Fibroblast of lung (primary cell): Measurements from ENCODE around the gene C12orf43. TPM values are rescaled to one million over a fixed set of nuclear protein-coding genes. Genes with fewer than 3 reads are reported as not detected.

Experiments
- DNase-seq, 2 donors: peaks; one replicate each; pipeline versions ENCODE4 v3.0.0 to v3.0.0-alpha.2; 2010; ENCODE audit warnings: low read depth in 2 of 2
- H2AFZ ChIP-seq: 2 replicates; pipeline ENCODE4 v1.5.1; 2012; ENCODE audit warnings: low read length, control low read depth, inconsistent platforms
- H3K27ac ChIP-seq: 2 replicates; pipeline ENCODE4 v1.5.1; 2011; ENCODE audit warnings: low read length, control low read depth; ENCODE audit not compliant: insufficient read depth
- H3K27me3 ChIP-seq: 2 replicates; pipeline ENCODE4 v1.5.1; 2011; ENCODE audit warnings: mild to moderate bottlenecking, low read length; ENCODE audit not compliant: control insufficient read depth, insufficient read depth
- H3K36me3 ChIP-seq: 2 replicates; pipeline ENCODE4 v1.5.1; 2011; ENCODE audit warnings: low read length; ENCODE audit not compliant: control insufficient read depth, insufficient read depth
- H3K4me1 ChIP-seq: 2 replicates; pipeline ENCODE4 v1.5.1; 2011; ENCODE audit warnings: low read length; ENCODE audit not compliant: control insufficient read depth, insufficient read depth; ENCODE audit errors: extremely low read depth
- H3K4me2 ChIP-seq: 2 replicates; pipeline ENCODE4 v1.5.1; 2011; ENCODE audit warnings: low read length, control low read depth; ENCODE audit not compliant: insufficient read depth; ENCODE audit errors: extremely low read depth
- H3K4me3 ChIP-seq, 4 experiments: fragments of 200-600 bp in 1 of 4; sonication (generic) in 1 of 4; replicated peaks in 1 of 4; 2 replicates each; pipeline ENCODE4 v1.5.1; 2011 to 2016; ENCODE audit warnings: low read length in 4 of 4, low read depth in 3 of 4, mild to moderate bottlenecking in 3 of 4, control low read depth in 2 of 4, inconsistent platforms in 1 of 4, mixed read lengths in 1 of 4; ENCODE audit not compliant: insufficient read depth in 1 of 4; ENCODE audit errors: control extremely low read depth in 1 of 4
- H3K79me2 ChIP-seq: 2 replicates; pipeline ENCODE4 v1.5.1; 2012; ENCODE audit warnings: mild to moderate bottlenecking, low read length, inconsistent platforms; ENCODE audit not compliant: control insufficient read depth, insufficient read depth
- H3K9ac ChIP-seq: 2 replicates; pipeline ENCODE4 v1.5.1; 2011; ENCODE audit warnings: mild to moderate bottlenecking, low read length, control low read depth; ENCODE audit not compliant: insufficient read depth
- H3K9me3 ChIP-seq: 2 replicates; pipeline ENCODE4 v1.5.1; 2012; ENCODE audit warnings: low read depth, low read length; ENCODE audit not compliant: control insufficient read depth, insufficient read depth
- H4K20me1 ChIP-seq: 2 replicates; pipeline ENCODE4 v1.5.1; 2011; ENCODE audit warnings: low read length; ENCODE audit not compliant: control insufficient read depth, insufficient read depth; ENCODE audit errors: extremely low read depth
- EZH2 ChIP-seq: IDR thresholded peaks from 2 replicates; pipeline ENCODE4 v1.5.1; 2012; ENCODE audit warnings: low read length, control low read depth, mild to moderate bottlenecking; ENCODE audit errors: missing control alignments
- polyA plus RNA-seq, 2 donors: library from polyadenylated mRNA; depleted of rRNA in 1 of 2; stranded (reverse) in 1 of 2; unstranded in 1 of 2; fragments of >200 nt; gene quantifications; 2 replicates each; pipeline ENCODE4 v1.2.1, GENCODE V29; 2011 to 2012; ENCODE audit warnings: missing spikeins in 1 of 2
- total RNA-seq: library from RNA; depleted of rRNA; stranded (reverse); fragments of >200 nt; gene quantifications from 2 replicates; pipeline ENCODE4 v1.2.1, GENCODE V29; 2014
- TF ChIP-seq, protein P1 (sequence below), 2 donors: IDR thresholded peaks in 1 of 2; conservative IDR thresholded peaks in 1 of 2; 1 replicate in 1 of 2; 2 replicates in 1 of 2; pipeline ENCODE4 v1.5.1; 2011 to 2012; ENCODE audit warnings: low read length in 2 of 2, control low read depth in 1 of 2, inconsistent platforms in 1 of 2, low read depth in 1 of 2, mild to moderate bottlenecking in 1 of 2

The C12orf43 gene
- total and polyA plus RNA-seq, 2 donors (not counting 1 experiment from before 2014, with no cell fraction given) = 11.4 to 14.7 TPM

DNA sequence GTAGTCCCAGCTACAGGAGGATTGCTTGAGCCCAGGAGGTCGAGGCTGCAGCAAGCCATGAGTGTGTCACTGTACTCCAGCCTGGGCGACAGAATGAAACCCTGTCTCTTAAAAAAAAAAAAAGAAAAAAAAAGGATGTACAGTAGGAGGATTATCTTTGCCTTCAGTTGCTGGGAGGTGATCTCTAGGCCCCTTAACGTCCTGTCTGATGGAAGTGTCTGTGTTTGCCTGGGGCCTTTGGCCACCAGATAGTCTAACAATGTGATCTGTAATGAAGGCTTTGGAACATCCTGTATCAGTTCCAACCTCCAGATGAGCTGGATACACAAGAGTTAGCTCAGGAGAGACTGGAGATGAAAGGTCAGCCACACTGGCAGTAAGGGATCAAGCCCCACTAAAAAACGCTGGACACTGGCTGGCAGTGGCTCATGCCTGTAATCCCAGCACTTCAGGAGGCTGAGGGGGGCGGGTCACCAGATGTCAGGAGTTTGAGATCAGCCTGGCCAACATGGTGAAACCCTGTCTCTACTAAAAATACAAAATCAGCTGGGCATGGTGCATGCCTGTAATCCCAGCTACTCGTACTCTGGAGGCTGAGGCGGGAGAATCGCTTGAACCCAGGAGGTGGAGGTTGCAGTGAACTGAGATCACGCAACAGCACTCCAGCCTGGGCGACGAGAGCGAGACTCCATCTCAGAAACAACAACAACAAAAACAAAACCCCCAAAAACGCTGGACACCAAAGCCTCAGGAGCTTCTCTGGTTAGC is 57.0 kb downstream of the C12orf43 start:
- Histone ChIP-seq H3K36me3 (no peaks in the 10 kb centered on the region), H3K27me3 (peaks cover 2% of the 10 kb centered on the region), H3K79me2 (no peaks in the 10 kb centered on the region), H3K4me2 (no peak overlapping the region), H2AFZ (no peak overlapping the region), H3K9ac (no peak overlapping the region), H3K4me3 (no peak overlapping the region), H3K9me3 (no peaks in the 10 kb centered on the region), H3K4me1 (no peaks in the 10 kb centered on the region), H3K27ac (no peak overlapping the region), H4K20me1 (no peaks in the 10 kb centered on the region)
- no peak for TF ChIP-seq EZH2
- TF ChIP-seq, protein P1, sequence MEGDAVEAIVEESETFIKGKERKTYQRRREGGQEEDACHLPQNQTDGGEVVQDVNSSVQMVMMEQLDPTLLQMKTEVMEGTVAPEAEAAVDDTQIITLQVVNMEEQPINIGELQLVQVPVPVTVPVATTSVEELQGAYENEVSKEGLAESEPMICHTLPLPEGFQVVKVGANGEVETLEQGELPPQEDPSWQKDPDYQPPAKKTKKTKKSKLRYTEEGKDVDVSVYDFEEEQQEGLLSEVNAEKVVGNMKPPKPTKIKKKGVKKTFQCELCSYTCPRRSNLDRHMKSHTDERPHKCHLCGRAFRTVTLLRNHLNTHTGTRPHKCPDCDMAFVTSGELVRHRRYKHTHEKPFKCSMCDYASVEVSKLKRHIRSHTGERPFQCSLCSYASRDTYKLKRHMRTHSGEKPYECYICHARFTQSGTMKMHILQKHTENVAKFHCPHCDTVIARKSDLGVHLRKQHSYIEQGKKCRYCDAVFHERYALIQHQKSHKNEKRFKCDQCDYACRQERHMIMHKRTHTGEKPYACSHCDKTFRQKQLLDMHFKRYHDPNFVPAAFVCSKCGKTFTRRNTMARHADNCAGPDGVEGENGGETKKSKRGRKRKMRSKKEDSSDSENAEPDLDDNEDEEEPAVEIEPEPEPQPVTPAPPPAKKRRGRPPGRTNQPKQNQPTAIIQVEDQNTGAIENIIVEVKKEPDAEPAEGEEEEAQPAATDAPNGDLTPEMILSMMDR (conservative IDR thresholded peaks at IDR 0.05 in 1 of 2, IDR thresholded peaks at IDR 0.05 in 1 of 2; ENCODE audit: low read depth in 1 of 2, low read length in 2 of 2) = no peak
- DNase-seq = no peak

DNA sequence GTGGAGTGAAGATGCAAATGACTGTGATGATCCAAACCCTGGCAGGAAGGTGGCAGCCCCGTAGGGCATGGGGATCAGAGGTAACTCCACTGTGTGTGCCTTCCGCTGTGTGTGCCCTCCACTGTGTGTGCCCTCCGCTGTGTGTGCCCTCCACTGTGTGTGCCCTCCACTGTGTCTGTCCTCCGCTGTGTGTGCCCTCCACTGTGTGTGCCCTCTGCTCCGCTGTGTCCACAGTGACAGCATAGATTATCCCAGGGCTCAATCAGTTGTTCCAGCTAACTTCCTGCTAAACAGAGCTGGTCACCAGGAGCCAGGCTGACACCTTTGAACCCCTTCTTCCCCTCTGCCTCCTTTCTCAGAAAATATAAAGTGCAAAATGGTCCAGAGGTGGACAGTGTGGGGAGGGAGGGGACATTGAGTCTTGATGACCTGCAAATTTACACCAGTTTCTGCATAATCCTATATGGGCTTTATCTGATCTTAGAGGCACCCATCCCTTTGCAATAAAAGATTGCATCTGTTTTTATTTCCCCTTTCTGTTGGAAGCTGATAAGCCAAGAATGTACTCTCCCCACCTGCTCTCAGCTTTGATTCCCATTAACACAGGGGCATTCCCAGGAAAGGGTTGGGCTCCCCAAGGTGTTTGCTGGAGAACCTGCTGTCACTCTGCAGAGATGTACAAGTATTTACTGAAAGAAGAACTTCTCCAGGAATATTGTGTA is 59.5 kb downstream of the C12orf43 start:
- Histone ChIP-seq H3K36me3 (no peaks in the 10 kb centered on the region), H3K27ac (no peak overlapping the region), H3K9me3 (no peaks in the 10 kb centered on the region), H3K27me3 (peaks cover 2% of the 10 kb centered on the region), H3K9ac (no peak overlapping the region), H3K4me1 (no peaks in the 10 kb centered on the region), H2AFZ (no peak overlapping the region), H3K4me3 (no peak overlapping the region), H3K4me2 (no peak overlapping the region), H3K79me2 (no peaks in the 10 kb centered on the region), H4K20me1 (no peaks in the 10 kb centered on the region)
- no peak for DNase-seq
- no peak for TF ChIP-seq EZH2
- TF ChIP-seq, protein P1 (conservative IDR thresholded peaks at IDR 0.05 in 1 of 2, IDR thresholded peaks at IDR 0.05 in 1 of 2; ENCODE audit: low read depth in 1 of 2, low read length in 2 of 2) = no peak

DNA sequence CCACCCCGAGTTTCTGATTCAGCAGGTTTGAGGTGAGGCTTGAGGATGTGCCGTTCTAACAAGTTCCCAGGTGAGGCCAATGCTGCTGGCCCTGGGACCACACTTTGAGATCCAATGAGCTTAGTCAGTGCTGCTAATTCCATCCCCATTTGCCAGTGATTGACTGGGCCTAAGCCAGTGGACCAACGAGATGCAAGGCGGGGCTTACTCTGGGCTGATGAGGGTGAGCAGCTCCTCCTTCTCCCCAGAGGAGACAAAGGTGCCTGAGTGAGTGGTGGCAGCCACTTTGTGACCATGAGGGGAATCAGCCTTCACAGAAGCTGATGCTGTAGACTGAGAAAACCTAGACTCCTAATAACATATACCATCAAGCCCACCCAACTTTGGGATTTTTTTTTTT is 61.1 kb downstream of the C12orf43 start:
- TF ChIP-seq, protein P1 (conservative IDR thresholded peaks at IDR 0.05 in 1 of 2, IDR thresholded peaks at IDR 0.05 in 1 of 2; ENCODE audit: low read depth in 1 of 2, low read length in 2 of 2) = no peak
- TF ChIP-seq EZH2 = no peak
- no peak overlapping the region for H3K9ac ChIP-seq
- no peak overlapping the region for H2AFZ ChIP-seq
- DNase-seq = no peak
- H3K4me3 ChIP-seq = no peak overlapping the region
- H4K20me1 ChIP-seq = no peaks in the 10 kb centered on the region
- H3K4me2 ChIP-seq = no peak overlapping the region
- H3K27me3 ChIP-seq = peaks cover 2% of the 10 kb centered on the region
- no peaks in the 10 kb centered on the region for H3K79me2 ChIP-seq
- no peaks in the 10 kb centered on the region for H3K36me3 ChIP-seq
- no peaks in the 10 kb centered on the region for H3K4me1 ChIP-seq
- no peak overlapping the region for H3K27ac ChIP-seq
- no peaks in the 10 kb centered on the region for H3K9me3 ChIP-seq
